GM19438 (cell line): ENCODE data around the gene SLC6A1.

Experiments
- ATAC-seq: cut with Tn5 transposase; IDR thresholded peaks from one replicate; pipeline ENCODE4 v1.9.1; 2021; ENCODE audit warnings: low read depth; ENCODE audit not compliant: unreplicated experiment

SLC6A1 gene

GRCh38 chr3:11015369-11015768 is 22.8 kb downstream of the SLC6A1 start:
- ATAC-seq, result no peak

GRCh38 chr3:11016727-11017126 is 24.2 kb downstream of the SLC6A1 start:
- ATAC-seq, result no peak

GRCh38 chr3:11019116-11019819 is 26.7 kb downstream of the SLC6A1 start:
- no peak for ATAC-seq

- ATAC-seq, result no peak
Observed at GRCh38 chr3:11020764-11021163, 28.2 kb downstream of the SLC6A1 start.

- no peak for ATAC-seq
Observed at GRCh38 chr3:11021611-11022011, 29.1 kb downstream of the SLC6A1 start.

DNA sequence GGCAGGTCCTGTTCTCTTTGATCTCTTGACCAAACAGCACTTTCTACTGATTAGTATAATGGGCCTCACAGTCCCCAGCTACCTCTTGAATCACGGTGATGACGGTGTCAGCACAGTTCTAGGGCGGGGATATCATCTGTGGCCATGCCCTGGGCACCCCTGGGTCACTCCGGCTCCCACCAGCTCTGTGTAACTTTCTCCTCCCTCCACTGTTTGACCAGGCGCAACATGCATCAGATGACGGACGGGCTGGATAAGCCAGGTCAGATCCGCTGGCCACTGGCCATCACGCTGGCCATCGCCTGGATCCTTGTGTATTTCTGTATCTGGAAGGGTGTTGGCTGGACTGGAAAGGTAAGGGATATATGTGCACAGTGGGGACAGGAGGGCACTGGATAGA is 29.6 kb downstream of the SLC6A1 start:
- no peak for ATAC-seq

DNA sequence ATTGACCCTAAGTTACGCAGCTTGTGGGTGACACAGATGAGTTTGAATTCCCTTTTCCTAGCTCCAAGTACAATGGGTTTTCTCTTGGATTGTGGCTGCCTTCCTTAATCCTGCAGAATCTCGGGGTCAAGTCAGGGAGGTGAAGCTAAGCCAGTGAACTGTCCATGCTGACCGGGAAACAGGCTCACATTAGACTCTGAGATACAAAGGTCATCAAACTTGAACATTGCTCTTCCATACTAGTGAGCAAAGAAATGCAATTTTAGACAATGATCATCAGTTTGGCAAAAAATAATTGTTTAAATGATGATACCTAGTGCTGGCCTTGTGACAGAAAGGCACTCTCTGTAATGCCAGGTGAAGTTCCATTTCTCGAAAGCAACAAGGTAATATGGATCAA is 31.6 kb downstream of the SLC6A1 start:
- ATAC-seq, result no peak

DNA sequence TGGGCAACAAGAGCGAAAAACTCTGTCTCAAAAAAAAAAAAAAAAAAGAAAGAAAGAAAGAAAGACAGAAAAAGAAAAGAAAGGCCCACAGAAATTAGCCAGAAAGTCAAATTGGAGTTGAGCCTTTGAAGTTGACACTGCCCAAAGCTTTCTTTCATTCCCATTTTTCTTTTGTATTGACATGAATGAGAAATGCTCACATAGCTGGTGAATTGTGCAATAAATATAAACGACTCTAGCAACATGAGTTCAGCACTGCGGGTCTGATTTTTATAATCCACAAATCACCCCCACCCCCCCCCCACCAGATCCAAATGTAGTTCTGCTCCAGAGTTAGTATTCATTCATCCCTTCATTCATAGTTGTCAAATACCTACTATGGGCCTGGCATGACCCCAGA is 37.4 kb downstream of the SLC6A1 start:
- no peak for ATAC-seq

- no peak for ATAC-seq
Observed at GRCh38 chr3:11033871-11034270, 41.3 kb downstream of the SLC6A1 start.

DNA sequence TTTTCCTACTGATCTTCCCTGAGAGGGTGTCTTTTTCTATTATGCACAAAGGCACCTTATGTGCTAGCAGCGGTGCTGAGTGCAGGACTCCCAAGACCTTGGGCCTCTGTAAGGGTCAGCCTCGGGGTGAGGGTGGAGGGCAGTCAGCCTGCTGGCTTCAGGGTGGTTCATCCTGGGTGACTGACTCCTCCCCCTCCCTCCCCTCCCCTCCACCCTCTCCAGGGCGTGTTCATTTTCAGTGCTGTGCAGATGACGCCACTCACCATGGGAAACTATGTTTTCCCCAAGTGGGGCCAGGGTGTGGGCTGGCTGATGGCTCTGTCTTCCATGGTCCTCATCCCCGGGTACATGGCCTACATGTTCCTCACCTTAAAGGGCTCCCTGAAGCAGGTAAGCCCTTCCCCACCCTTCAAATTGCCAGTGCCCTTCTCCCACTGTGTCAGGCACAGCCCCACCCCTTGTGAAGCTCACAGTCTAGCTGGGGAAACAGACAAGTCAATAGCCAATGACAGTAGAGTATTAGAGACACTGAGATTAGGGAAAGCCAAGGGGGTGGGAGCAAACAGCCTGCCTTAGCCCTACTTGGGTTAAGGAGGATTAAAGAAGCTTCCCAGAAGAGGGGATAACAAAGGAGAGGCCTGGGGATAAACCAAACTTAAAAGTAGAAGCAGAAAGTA is 41.9 kb downstream of the SLC6A1 start:
- no peak for ATAC-seq

- ATAC-seq, result no peak
Observed at GRCh38 chr3:11035757-11036505, 43.4 kb downstream of the SLC6A1 start.

DNA sequence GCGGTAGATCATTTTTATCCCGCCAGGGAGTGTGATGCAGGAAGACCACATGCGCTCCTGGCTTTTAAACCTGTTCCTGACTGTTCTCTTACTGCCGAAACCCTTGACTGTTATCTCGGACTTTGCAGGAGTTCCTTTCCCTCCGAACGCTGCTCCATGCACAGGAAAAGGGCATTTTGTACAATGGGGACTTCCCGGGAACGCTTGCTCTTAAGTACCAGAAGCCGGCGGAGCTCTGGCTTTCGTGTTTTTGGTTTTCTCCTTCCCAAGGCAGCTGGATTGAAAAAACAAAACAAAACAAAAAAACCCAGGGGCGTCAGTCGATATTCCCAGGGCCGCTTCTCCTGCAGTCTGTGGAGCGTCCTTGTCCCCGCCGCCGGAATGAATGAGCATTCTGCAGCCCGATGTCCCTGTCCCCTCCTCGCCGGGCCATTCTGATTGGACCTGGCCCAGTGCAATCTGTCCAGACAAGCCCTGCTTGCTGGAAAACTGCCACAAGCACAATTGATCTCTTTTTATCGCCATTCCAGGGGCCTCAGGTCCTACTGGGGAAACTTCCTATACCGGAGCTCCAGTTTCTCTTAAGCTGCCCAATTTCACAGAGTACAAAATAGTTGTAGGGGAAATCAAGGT is 44.8 kb downstream of the SLC6A1 start:
- ATAC-seq, result no peak

DNA sequence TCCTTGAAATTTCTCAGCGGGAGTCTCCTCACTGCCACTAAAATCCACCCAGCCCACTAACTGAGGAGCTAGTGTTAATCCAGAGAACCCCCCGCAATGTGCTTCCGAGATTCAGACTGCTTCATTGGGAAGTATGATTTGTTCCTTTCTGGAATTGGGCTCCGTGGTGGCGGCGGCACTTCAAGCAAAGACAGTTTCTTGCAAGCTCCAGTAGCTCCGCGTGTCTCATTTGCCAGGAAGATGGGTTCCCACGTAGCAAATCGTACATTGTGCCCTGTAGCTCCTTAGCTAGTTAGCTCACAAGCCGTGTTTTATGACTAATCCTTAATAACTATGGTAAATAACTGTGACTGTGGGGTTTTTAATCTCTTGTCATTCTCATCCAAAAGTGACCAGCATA is 45.4 kb downstream of the SLC6A1 start:
- no peak for ATAC-seq

DNA sequence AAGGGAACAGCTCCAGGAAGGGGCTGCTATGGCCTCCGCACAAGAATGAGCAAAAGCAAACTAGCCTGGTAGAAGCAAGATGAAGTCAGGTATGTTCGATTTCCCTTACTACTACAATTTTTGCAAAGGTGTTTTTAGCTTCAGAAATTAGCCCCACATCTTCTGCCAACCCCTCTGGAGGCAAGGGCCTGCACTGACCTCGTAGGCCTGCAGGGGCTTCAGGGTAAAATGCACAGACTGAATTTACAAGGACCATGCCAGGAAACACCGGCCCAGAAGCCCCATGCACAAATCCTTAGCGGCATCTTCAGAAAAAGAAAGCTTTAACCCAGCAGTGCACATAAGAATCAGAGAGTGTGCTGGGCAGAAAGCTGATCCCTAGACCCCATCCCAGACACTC is 53.0 kb downstream of the SLC6A1 start:
- ATAC-seq, result no peak

GRCh38 chr3:11047500-11047899 is 55.0 kb downstream of the SLC6A1 start:
- ATAC-seq, result no peak

DNA sequence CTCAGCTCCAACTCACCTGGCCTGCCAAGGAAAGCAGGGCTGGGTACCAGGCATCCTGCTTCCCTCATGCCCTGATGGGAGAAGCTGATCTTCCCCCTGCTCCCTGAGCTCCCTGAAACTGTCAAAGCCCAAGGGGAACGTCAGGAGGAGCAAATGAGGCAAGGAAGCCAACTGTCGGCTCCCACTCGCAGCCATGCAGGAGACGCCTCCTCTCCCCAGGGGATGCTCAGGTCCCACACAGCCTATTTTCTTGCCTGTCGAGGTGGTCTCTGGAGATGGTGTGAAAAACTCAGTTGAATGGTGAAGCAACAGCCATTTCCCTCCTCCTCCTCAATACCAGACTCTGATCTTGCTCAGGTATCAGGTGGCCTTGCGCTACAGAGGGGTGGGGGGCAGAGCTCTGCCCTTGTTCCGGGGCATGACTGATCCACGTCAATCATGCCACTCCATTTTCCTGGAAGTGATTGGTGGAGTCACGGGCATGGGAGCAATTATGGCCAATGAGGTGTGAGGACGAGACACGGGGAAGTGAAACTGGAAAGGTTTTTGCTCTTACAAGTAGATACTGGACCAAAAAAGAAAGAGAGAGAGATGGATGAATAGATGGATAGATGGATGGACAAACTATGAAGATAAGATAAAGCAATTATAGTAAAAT is 58.2 kb downstream of the SLC6A1 start:
- no peak for ATAC-seq

- no peak for ATAC-seq
Observed at GRCh38 chr3:11053926-11054503, 61.5 kb downstream of the SLC6A1 start.

DNA sequence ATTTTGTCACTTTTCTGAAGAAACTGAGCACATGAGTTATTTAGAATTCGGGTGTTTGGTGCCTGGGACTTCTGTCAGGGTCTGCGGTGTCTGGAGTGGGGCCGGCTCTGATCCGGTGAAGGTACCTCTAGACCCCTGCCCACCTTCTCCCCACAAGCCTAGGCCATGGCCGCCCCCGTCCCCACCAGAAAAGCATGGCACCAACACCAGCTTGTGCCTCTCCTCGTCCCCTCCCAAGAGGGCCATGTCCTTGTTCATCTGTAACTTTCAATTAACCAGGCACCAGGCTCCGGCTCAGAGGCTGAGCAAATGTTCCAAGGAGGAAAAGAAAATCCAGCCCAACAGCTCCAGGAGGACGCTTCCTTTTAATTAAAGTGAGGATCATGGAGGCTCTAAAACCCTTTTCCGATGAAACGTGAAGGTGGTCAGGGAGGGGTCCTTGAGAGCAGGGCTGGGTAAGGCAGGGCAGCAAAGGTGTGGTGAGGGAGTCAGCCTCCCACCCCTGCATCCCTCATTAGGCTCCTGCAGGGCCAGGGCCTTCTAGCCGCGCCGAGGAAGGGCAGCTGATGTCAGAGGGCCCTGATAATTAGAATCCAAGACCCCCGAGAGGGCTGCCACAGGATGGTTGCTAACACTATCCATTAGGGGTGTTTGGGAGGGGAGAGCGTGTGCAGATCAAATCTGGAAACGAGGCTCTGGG is 62.3 kb downstream of the SLC6A1 start:
- ATAC-seq, result no peak

GRCh38 chr3:11055496-11055895 is 62.9 kb downstream of the SLC6A1 start:
- ATAC-seq, result no peak

DNA sequence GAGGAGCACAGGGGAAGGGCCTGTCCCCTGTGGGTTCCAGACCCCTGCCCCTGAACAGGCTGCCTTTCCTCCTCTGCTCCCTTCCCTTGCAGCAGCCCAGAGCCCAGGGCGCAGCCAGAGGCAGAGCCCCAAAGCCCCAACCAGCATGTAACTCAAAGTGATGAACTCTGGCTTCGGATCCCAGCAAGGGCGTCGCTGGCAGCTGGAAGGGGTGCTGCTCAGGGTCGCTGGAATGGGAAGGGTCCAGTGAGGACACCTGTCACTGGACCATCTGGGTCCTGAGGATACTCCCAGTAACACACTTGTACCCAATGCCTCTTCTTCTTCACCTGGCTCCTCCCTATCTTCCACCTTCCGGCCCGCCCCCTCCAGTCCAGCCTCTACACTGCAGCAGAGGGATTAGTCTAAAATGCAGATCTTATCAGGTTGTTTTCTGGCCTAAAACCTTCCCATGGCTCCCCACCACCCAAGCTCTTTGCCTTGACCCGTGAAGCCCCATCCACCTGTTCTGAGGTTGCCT is 64.0 kb downstream of the SLC6A1 start:
- ATAC-seq, result no peak
